ENCODE measurements around the gene RPS6KC1.
"Not testable (repeated sequence)": the region's sequence is repeated elsewhere in the genome, so short reads cannot be mapped to it uniquely, and the experiment has no call there.

RPS6KC1 gene

DNA sequence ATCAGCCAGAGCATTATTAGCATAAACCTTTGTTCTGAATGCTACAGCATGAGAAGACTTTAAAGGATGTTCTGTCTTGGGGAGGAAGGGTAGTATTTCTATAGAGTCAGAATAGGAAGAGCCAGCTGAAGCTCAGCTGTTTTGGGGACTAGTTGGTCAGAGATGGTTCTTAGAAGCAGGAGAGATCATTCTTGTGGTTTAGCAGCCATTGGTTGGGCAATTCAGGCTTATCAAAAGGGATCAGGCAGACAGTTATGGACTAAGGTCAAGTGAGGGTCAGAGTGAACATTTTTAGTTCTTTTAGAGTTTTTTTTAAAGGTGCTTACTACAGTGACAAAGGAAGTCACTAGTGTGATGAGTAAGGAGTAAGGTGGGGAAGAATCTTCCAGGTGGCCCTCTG is 245.5 kb downstream of the RPS6KC1 start:
- Histone ChIP-seq H3K4me3 (ENCODE audit: low read depth, low read length, poor library complexity, severe bottlenecking) (no peak overlapping the region), H3F3A (ENCODE audit: insufficient read depth, low read length) (no peaks in the 10 kb centered on the region), H2AFZ (ENCODE audit: low read length) (no peak overlapping the region), H3K9ac (ENCODE audit: low read length) (no peak overlapping the region), H3K27ac (ENCODE audit: low read depth, low read length, poor library complexity, severe bottlenecking) (no peak overlapping the region), H3K4me2 (ENCODE audit: low read length) (no peak overlapping the region), H3K79me2 (ENCODE audit: insufficient read depth, low read length) (no peaks in the 10 kb centered on the region), H3K4me1 (ENCODE audit: insufficient read depth, low read length, severe bottlenecking) (no peaks in the 10 kb centered on the region), H3K27me3 (ENCODE audit: insufficient read depth, low read length) (no peaks in the 10 kb centered on the region), H3K9me2 (ENCODE audit: low read depth, low read length) (no peaks in the 10 kb centered on the region), H3K36me3 (ENCODE audit: insufficient read depth, low read length) (no peaks in the 10 kb centered on the region), H3K9me3 (ENCODE audit: low read length) (no peaks in the 10 kb centered on the region), H4K20me1 (ENCODE audit: insufficient read depth, low read length) (no peaks in the 10 kb centered on the region)
- TF ChIP-seq EZH2 (IDR thresholded peaks at IDR 0.05; ENCODE audit: borderline replicate concordance, low read length): no peak
- TF ChIP-seq, protein P1, sequence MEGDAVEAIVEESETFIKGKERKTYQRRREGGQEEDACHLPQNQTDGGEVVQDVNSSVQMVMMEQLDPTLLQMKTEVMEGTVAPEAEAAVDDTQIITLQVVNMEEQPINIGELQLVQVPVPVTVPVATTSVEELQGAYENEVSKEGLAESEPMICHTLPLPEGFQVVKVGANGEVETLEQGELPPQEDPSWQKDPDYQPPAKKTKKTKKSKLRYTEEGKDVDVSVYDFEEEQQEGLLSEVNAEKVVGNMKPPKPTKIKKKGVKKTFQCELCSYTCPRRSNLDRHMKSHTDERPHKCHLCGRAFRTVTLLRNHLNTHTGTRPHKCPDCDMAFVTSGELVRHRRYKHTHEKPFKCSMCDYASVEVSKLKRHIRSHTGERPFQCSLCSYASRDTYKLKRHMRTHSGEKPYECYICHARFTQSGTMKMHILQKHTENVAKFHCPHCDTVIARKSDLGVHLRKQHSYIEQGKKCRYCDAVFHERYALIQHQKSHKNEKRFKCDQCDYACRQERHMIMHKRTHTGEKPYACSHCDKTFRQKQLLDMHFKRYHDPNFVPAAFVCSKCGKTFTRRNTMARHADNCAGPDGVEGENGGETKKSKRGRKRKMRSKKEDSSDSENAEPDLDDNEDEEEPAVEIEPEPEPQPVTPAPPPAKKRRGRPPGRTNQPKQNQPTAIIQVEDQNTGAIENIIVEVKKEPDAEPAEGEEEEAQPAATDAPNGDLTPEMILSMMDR (IDR thresholded peaks at IDR 0.05; ENCODE audit: low read length): no peak

DNA sequence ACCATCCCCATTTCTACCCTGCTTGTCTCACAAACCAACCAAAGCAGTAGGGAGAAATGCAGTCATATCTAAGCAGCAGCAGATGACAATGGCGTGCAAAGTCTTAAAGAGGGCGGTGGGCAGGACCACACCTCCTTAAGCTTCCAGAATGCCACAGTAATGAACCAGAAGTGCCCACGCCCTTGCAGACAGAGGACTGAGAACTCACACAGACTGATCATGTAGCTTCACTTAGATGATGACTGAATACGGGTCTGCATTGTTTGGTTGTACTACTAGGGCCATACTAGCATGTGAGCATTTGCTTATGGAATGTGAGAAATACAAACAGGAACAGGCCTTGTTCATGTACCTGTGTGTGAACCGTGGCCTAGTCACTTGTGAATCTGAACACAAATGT is 246.0 kb downstream of the RPS6KC1 start:
- Histone ChIP-seq H3K36me3 (ENCODE audit: insufficient read depth, low read length) (no peaks in the 10 kb centered on the region), H3K27me3 (ENCODE audit: insufficient read depth, low read length) (no peaks in the 10 kb centered on the region), H3K4me1 (ENCODE audit: insufficient read depth, low read length, severe bottlenecking) (no peaks in the 10 kb centered on the region), H3K4me2 (ENCODE audit: low read length) (no peak overlapping the region), H3K9me3 (ENCODE audit: low read length) (no peaks in the 10 kb centered on the region), H3K27ac (ENCODE audit: low read depth, low read length, poor library complexity, severe bottlenecking) (no peak overlapping the region), H3F3A (ENCODE audit: insufficient read depth, low read length) (no peaks in the 10 kb centered on the region), H4K20me1 (ENCODE audit: insufficient read depth, low read length) (no peaks in the 10 kb centered on the region), H3K4me3 (ENCODE audit: low read depth, low read length, poor library complexity, severe bottlenecking) (no peak overlapping the region), H3K79me2 (ENCODE audit: insufficient read depth, low read length) (no peaks in the 10 kb centered on the region), H3K9me2 (ENCODE audit: low read depth, low read length) (no peaks in the 10 kb centered on the region), H3K9ac (ENCODE audit: low read length) (no peak overlapping the region), H2AFZ (ENCODE audit: low read length) (no peak overlapping the region)
- TF ChIP-seq EZH2 (IDR thresholded peaks at IDR 0.05; ENCODE audit: borderline replicate concordance, low read length): no peak
- TF ChIP-seq, protein P1 (IDR thresholded peaks at IDR 0.05; ENCODE audit: low read length): no peak

DNA sequence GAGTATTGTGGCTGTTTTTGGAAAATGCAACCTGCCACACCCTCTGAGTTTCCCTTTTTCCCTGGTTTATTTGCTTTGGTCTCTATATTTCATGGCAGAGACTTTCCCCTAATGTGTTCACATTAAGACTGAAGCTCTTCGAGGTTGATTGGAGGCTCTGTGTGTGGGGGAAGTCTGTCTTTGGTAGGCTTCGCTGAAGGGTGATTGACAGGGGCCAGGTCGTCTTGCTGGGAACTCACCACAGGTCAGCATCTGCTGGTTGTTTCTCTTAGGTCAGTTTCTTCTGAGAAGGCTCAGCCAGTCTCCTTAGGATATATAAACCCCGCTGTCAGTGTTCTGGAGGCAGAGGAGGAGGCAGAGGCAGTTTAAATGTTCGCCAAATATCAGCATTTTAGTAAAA is 249.4 kb downstream of the RPS6KC1 start:
- no peaks in the 10 kb centered on the region for H3F3A ChIP-seq (ENCODE audit: insufficient read depth, low read length)
- H2AFZ ChIP-seq (ENCODE audit: low read length): no peak overlapping the region
- H3K4me2 ChIP-seq (ENCODE audit: low read length): no peak overlapping the region
- no peak overlapping the region for H3K9ac ChIP-seq (ENCODE audit: low read length)
- no peak overlapping the region for H3K4me3 ChIP-seq (ENCODE audit: low read depth, low read length, poor library complexity, severe bottlenecking)
- no peaks in the 10 kb centered on the region for H4K20me1 ChIP-seq (ENCODE audit: insufficient read depth, low read length)
- no peak overlapping the region for H3K27ac ChIP-seq (ENCODE audit: low read depth, low read length, poor library complexity, severe bottlenecking)
- H3K9me2 ChIP-seq (ENCODE audit: low read depth, low read length): no peaks in the 10 kb centered on the region
- H3K27me3 ChIP-seq (ENCODE audit: insufficient read depth, low read length): no peaks in the 10 kb centered on the region
- H3K4me1 ChIP-seq (ENCODE audit: insufficient read depth, low read length, severe bottlenecking): no peaks in the 10 kb centered on the region
- H3K9me3 ChIP-seq (ENCODE audit: low read length): no peaks in the 10 kb centered on the region
- H3K36me3 ChIP-seq (ENCODE audit: insufficient read depth, low read length): no peaks in the 10 kb centered on the region
- TF ChIP-seq, protein P1 (IDR thresholded peaks at IDR 0.05; ENCODE audit: low read length): no peak
- no peak for TF ChIP-seq EZH2 (IDR thresholded peaks at IDR 0.05; ENCODE audit: borderline replicate concordance, low read length)
- no peaks in the 10 kb centered on the region for H3K79me2 ChIP-seq (ENCODE audit: insufficient read depth, low read length)

DNA sequence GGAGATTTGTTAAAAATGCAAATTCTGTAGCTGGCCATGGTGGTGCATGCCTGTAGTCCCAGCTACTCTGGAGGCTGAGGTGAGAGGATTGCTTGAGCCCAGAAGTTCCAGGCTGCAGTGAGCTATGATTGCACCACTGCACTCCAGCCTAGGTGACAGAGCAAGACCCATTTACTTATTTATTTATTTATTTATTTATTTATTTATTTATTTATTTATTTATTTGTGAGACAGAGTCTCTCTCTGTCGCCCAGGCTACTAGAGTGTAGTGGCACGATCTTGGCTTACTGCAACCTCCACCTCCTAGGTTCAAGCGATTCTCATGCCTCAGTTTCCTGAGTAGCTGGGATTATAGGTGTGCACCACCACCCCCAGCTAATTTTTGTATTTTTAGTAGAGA is 250.5 kb downstream of the RPS6KC1 start:
- H3K9me3 ChIP-seq (ENCODE audit: low read length); H3K27ac ChIP-seq (ENCODE audit: low read depth, low read length, poor library complexity, severe bottlenecking); H3K27me3 ChIP-seq (ENCODE audit: insufficient read depth, low read length); H2AFZ ChIP-seq (ENCODE audit: low read length); H3K4me2 ChIP-seq (ENCODE audit: low read length); H4K20me1 ChIP-seq (ENCODE audit: insufficient read depth, low read length); H3K4me1 ChIP-seq (ENCODE audit: insufficient read depth, low read length, severe bottlenecking); H3K9me2 ChIP-seq (ENCODE audit: low read depth, low read length); H3K4me3 ChIP-seq (ENCODE audit: low read depth, low read length, poor library complexity, severe bottlenecking); H3F3A ChIP-seq (ENCODE audit: insufficient read depth, low read length); H3K9ac ChIP-seq (ENCODE audit: low read length); H3K79me2 ChIP-seq (ENCODE audit: insufficient read depth, low read length); H3K36me3 ChIP-seq (ENCODE audit: insufficient read depth, low read length): not testable (repeated sequence)

All from OCI-LY1 (cell line).